ENCODE data around the gene FRK.

FRK gene

GRCh38 chr6:116060572-116061283 is at the start of gene FRK:
Gene FRK (minus strand): TSS chr6:116060891. CDS start chr6:116060311, 580 bp downstream.
- DNase-seq (ENCODE audit: low spot score) = no peak

- DNase-seq (ENCODE audit: low spot score) = no peak
Measured at GRCh38 chr6:116108836-116109235, 48.1 kb upstream of the FRK start.

GRCh38 chr6:116106146-116106545 is 45.5 kb upstream of the FRK start:
- DNase-seq (ENCODE audit: low spot score) = no peak

- no peak for DNase-seq (ENCODE audit: low spot score)
Measured at GRCh38 chr6:116105247-116105646, 44.6 kb upstream of the FRK start.

- no peak for DNase-seq (ENCODE audit: low spot score)
Measured at GRCh38 chr6:116104636-116105035, 43.9 kb upstream of the FRK start.

- DNase-seq (ENCODE audit: low spot score) = no peak
Measured at GRCh38 chr6:116102873-116103272, 42.2 kb upstream of the FRK start.

- DNase-seq (ENCODE audit: low spot score) = peak; percentile 47
Measured at GRCh38 chr6:116101790-116102189, 41.1 kb upstream of the FRK start.

- DNase-seq (ENCODE audit: low spot score) = no peak
Measured at GRCh38 chr6:116101302-116101718, 40.6 kb upstream of the FRK start.

GRCh38 chr6:116100419-116101301 is 40.0 kb upstream of the FRK start, which contains the start of gene NT5DC1:
Gene NT5DC1 (plus strand): TSS chr6:116100853. CDS start chr6:116100931, 78 bp downstream.
- DNase-seq (ENCODE audit: low spot score) = peak; percentile 90

GRCh38 chr6:116099036-116099435 is 38.3 kb upstream of the FRK start:
- no peak for DNase-seq (ENCODE audit: low spot score)

- DNase-seq (ENCODE audit: low spot score) = peak; percentile 35
Measured at GRCh38 chr6:116096979-116097816, 36.5 kb upstream of the FRK start.

GRCh38 chr6:116096048-116096759 is 35.5 kb upstream of the FRK start:
- peak; percentile 49 for DNase-seq (ENCODE audit: low spot score)

GRCh38 chr6:116094041-116094440 is 33.4 kb upstream of the FRK start:
- no peak for DNase-seq (ENCODE audit: low spot score)

GRCh38 chr6:116090251-116090650 is 29.6 kb upstream of the FRK start:
- DNase-seq (ENCODE audit: low spot score) = no peak

- no peak for DNase-seq (ENCODE audit: low spot score)
Measured at GRCh38 chr6:116088946-116089345, 28.3 kb upstream of the FRK start.

GRCh38 chr6:116087437-116088027 is 26.8 kb upstream of the FRK start:
- peak; percentile 28 for DNase-seq (ENCODE audit: low spot score)

- no peak for DNase-seq (ENCODE audit: low spot score)
Measured at GRCh38 chr6:116084284-116084683, 23.6 kb upstream of the FRK start.

- no peak for DNase-seq (ENCODE audit: low spot score)
Measured at GRCh38 chr6:116083052-116083451, 22.4 kb upstream of the FRK start.

- no peak for DNase-seq (ENCODE audit: low spot score)
Measured at GRCh38 chr6:116078945-116079344, 18.3 kb upstream of the FRK start.

GRCh38 chr6:116078522-116078921 is 17.8 kb upstream of the FRK start:
- DNase-seq (ENCODE audit: low spot score) = no peak

GRCh38 chr6:116074732-116075390 is 14.2 kb upstream of the FRK start:
- DNase-seq (ENCODE audit: low spot score) = no peak
